Activated T-cell treated with anti-CD3 and anti-CD28 coated beads for 24 hours (primary cell): ENCODE measurements around the gene APOA5.
"Not testable (repeated sequence)": the region's sequence is repeated elsewhere in the genome, so short reads cannot be mapped to it uniquely, and the experiment has no call there.

ENCODE experiments used
- DNase-seq: peaks from one replicate; pipeline ENCODE4 v3.0.0-alpha.2; 2020; ENCODE audit warnings: low read depth

The APOA5 gene

GRCh38 chr11:116773203-116774097 is 18.2 kb downstream of the APOA5 start:
- no peak for DNase-seq

GRCh38 chr11:116772443-116773202 is 19.1 kb downstream of the APOA5 start, which contains the start of gene BUD13:
Gene BUD13 (minus strand): TSS chr11:116772987. CDS start chr11:116772964, 23 bp downstream.
- peak; percentile 89 for DNase-seq

GRCh38 chr11:116771935-116772334 is 19.7 kb downstream of the APOA5 start:
- no peak for DNase-seq

GRCh38 chr11:116762132-116762531 is 29.5 kb downstream of the APOA5 start:
- DNase-seq, result no peak

- not testable (repeated sequence) for DNase-seq
Measured at GRCh38 chr11:116756044-116756443, 35.6 kb downstream of the APOA5 start.

- DNase-seq, result no peak
Measured at GRCh38 chr11:116750070-116750718, 41.5 kb downstream of the APOA5 start.

GRCh38 chr11:116742104-116742503 is 49.6 kb downstream of the APOA5 start:
- no peak for DNase-seq

GRCh38 chr11:116740741-116741140 is 50.9 kb downstream of the APOA5 start:
- no peak for DNase-seq
